HEK293 (cell line): ENCODE measurements around the gene BDH1.

Experiments used
- CTCF ChIP-seq: fragments of 450-650 bp; formaldehyde crosslinking; IDR thresholded peaks from 2 replicates; pipeline ENCODE4 v1.5.1; 2016; ENCODE audit warnings: missing biosample characterization, missing genetic modification characterization
- HIC1 ChIP-seq: fragments of 450-650 bp; formaldehyde crosslinking; IDR thresholded peaks from 2 replicates; pipeline ENCODE4 v1.5.1; 2016; ENCODE audit warnings: missing biosample characterization, missing genetic modification characterization
- ZBTB8A ChIP-seq: fragments of 450-650 bp; formaldehyde crosslinking; IDR thresholded peaks from 2 replicates; pipeline ENCODE4 v1.5.1; 2016; ENCODE audit warnings: missing biosample characterization, missing genetic modification characterization
- ZEB2 ChIP-seq: fragments of 450-650 bp; formaldehyde crosslinking; IDR thresholded peaks from 2 replicates; pipeline ENCODE4 v1.5.1; 2016; ENCODE audit warnings: missing biosample characterization, missing genetic modification characterization
- ZNF449 ChIP-seq: fragments of 450-650 bp; formaldehyde crosslinking; IDR thresholded peaks from 2 replicates; pipeline ENCODE4 v1.5.1; 2017; ENCODE audit warnings: missing biosample characterization, mild to moderate bottlenecking, missing genetic modification characterization, moderate library complexity
- ZNF701 ChIP-seq: fragments of 450-650 bp; formaldehyde crosslinking; IDR thresholded peaks from 2 replicates; pipeline ENCODE4 v1.5.1; 2016; ENCODE audit warnings: missing biosample characterization, missing genetic modification characterization

- TF ChIP-seq ZNF449 (no peak), ZEB2 (tag by site-specific recombination) (no peak), ZNF701 (no peak), CTCF (tag by site-specific recombination) (no peak), HIC1 (tag by site-specific recombination) (no peak), ZBTB8A (tag by site-specific recombination) (0 out of 2 replicates have a peak, but pooled peaks have one; percentile 29)
These were observed 42.8 kb downstream of the BDH1 start for GRCh38 chr3:197512691-197513571.
